Epidermal melanocyte (primary cell): ENCODE results near the gene GLT8D1.

Source experiments
- DNase-seq: peaks from one replicate; pipeline ENCODE4 v3.0.0; 2011; ENCODE audit warnings: low spot score; ENCODE audit not compliant: insufficient read length

GLT8D1 gene

GRCh38 chr3:52712291-52713212 is 7.0 kb upstream of the GLT8D1 start:
- DNase-seq = no peak

- no peak for DNase-seq
Observed at GRCh38 chr3:52710512-52710911, 4.9 kb upstream of the GLT8D1 start.

GRCh38 chr3:52707585-52707984 is 2.0 kb upstream of the GLT8D1 start:
- DNase-seq = no peak

- DNase-seq = no peak
Observed at GRCh38 chr3:52705438-52705687, 228 bp downstream of the GLT8D1 start.

GRCh38 chr3:52704611-52705437 is 767 bp downstream of the GLT8D1 start:
- DNase-seq = peak; percentile 23

- DNase-seq = no peak
Observed at GRCh38 chr3:52703341-52703740, 2.2 kb downstream of the GLT8D1 start.

- no peak for DNase-seq
Observed at GRCh38 chr3:52697632-52697965, 8.0 kb downstream of the GLT8D1 start.

- no peak for DNase-seq
Observed at GRCh38 chr3:52696830-52697631, 8.6 kb downstream of the GLT8D1 start.

GRCh38 chr3:52695798-52696671 is 9.6 kb downstream of the GLT8D1 start:
- DNase-seq = no peak

- DNase-seq = no peak
Observed at GRCh38 chr3:52694528-52695189, 10.9 kb downstream of the GLT8D1 start.

- no peak for DNase-seq
Observed at GRCh38 chr3:52693071-52693470, 12.5 kb downstream of the GLT8D1 start.

- DNase-seq = no peak
Observed at GRCh38 chr3:52690560-52690959, 15.0 kb downstream of the GLT8D1 start.

- no peak for DNase-seq
Observed at GRCh38 chr3:52689151-52689550, 16.4 kb downstream of the GLT8D1 start.

GRCh38 chr3:52688266-52688665 is 17.3 kb downstream of the GLT8D1 start:
- DNase-seq = no peak

GRCh38 chr3:52685709-52686691 is 19.6 kb downstream of the GLT8D1 start, which contains the start of the genes GNL3 and PBRM1:
Gene GNL3 (plus strand): TSS chr3:52686032. CDS start chr3:52686093, 61 bp downstream.
Gene PBRM1 (minus strand): TSS chr3:52685913.
- DNase-seq = peak; percentile 91

- peak; percentile 80 for DNase-seq
Observed at GRCh38 chr3:52685285-52685708, 20.3 kb downstream of the GLT8D1 start.

- no peak for DNase-seq
Observed at GRCh38 chr3:52684184-52684583, 21.4 kb downstream of the GLT8D1 start.

GRCh38 chr3:52683611-52684010 is 22.0 kb downstream of the GLT8D1 start:
- DNase-seq = no peak

GRCh38 chr3:52682016-52682415 is 23.6 kb downstream of the GLT8D1 start:
- DNase-seq = peak; percentile 37
